GM21381 (cell line): ENCODE data around the gene BHLHE23.

Experiments
- ATAC-seq: cut with Tn5 transposase; IDR thresholded peaks from one replicate; pipeline ENCODE4 v1.9.1; 2021; ENCODE audit warnings: mild to moderate bottlenecking, moderate library complexity; ENCODE audit not compliant: unreplicated experiment

BHLHE23 gene

DNA sequence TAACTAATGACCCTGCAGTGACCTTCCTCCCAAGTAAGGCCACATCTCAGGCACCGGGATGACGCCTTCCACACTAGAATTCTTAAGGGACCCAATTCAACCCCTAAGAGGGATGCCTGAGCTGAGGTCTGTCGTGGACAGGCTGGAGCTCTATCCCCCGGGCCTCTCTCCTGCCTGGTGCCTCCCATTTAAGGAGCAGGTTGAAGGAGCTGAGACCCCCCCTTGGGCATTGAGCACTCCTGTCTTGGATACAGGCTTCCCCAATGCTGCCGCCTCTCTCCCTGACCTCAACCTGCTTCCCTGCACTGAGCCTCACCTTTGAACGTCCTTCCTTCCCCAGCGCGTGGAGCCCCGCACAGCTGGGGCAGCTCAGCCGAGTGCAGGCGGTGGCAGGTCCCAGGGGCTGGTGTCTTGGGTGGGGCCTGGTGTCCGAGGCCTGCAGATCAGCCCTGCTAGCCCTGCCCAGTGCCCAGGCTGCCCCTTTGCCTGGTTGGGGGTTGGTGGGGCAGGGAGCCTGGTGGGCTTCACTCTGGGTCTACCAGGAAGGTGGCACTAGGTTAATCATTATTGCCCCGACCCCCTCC, 19.9 kb upstream of the BHLHE23 start:
- no peak for ATAC-seq

DNA sequence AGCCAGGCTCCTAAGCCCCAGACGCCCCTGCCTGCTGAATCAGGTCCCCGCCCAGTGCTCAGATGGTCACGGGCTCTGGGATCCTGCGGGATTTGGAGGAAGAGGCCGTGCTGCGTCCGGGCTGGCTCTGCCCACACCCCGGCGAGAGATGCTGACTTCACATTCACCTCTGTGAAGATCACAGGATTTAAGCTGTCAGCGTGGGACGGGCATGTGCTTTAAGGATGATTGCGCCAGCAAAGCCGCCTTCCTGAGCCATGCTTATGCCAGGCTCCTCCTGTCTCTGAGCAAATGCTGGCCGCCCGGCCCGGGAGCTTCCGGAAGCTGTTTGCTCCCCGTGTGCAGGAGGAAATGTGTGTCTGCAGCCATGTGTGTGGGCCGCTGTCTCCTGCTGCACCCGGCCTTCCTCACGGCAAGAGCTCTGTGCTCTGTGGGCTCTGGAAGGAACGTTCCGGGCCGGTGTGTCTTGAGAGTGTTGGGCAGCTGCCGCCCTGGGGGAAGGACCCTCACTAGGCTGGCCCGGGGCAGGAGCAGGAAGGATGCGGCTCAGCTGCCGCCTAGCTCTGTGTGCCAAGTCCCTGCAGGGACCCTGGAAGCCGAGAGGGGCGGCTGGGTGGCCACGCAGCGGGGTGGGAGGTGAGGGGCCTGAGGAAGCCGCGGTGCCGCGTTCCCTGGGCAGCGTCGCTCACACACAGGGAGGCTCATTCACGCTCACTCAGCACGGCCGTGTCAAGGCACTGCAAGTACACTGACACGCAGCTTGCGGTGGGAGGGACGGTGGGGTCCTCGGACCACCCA, 19.0 kb upstream of the BHLHE23 start:
- ATAC-seq: no peak

DNA sequence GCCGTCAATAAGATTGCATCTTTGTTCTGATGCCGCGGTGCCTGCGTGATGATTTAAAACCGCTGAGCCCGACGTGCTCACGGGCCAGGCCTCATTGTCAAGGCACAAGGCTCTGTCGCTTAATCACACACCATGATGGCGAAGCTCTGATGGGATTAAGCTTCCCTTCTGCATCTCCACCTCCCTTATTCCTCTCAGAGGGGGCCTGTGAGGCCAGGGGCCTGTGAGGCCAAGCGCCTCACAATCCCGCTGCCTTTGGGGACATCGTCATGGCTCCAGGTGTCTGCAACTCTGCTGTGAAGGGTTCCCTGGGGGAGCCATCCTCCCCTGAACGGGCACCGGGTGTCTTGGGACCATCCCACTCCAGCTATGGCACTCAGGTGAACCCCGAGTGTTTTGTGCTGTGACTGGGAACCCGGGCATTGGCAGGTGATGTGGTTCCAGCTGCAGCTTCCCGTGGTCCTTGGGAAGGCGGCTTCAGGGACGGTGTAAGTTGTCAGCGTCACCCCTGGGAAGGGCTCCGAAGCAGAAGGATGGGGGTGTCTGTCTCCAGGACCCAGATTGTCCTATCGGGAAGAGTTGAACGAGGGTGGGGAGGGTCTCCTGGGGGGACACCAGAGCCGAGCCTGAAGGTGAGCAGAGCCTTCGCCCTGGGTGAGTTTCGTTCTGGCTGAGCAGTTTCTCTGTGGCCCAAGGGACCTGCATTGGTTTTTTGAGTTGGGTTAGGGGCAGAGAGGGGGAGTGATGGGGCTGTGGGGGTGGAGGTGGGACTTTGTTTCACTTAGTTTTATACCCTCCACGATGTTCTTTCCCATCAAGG, 18.0 kb upstream of the BHLHE23 start:
- no peak for ATAC-seq

DNA sequence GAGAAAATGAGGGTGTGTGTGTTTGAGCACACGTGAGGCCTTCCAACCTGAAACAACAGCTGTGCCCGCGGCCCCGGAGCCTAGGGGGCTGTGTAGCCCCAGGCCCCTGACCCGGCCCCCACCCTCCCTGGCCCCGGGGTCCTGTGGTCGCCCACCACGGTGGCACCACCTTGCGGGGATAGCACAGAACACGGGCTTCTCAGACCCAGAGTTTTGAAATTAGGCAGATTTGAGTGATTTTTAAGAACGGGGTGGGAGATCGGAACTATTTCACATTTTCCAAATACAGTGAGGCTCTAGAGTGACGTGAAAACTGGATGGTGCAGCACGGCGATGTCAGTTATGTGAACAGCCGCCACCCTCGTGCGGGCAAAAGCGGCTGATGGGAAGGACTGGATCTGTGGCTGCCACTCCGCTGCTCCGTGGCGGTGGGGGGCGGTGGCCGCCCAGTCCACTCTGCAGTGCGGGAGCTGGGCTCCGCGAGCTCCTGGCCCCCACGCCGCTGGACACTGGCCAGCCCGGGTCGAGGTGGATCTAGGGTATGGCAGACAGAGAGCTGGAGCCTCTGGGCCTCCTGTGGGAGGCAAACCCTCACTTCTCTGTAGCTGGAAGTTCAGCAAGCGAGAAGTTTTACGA, 17.3 kb upstream of the BHLHE23 start:
- ATAC-seq: no peak

DNA sequence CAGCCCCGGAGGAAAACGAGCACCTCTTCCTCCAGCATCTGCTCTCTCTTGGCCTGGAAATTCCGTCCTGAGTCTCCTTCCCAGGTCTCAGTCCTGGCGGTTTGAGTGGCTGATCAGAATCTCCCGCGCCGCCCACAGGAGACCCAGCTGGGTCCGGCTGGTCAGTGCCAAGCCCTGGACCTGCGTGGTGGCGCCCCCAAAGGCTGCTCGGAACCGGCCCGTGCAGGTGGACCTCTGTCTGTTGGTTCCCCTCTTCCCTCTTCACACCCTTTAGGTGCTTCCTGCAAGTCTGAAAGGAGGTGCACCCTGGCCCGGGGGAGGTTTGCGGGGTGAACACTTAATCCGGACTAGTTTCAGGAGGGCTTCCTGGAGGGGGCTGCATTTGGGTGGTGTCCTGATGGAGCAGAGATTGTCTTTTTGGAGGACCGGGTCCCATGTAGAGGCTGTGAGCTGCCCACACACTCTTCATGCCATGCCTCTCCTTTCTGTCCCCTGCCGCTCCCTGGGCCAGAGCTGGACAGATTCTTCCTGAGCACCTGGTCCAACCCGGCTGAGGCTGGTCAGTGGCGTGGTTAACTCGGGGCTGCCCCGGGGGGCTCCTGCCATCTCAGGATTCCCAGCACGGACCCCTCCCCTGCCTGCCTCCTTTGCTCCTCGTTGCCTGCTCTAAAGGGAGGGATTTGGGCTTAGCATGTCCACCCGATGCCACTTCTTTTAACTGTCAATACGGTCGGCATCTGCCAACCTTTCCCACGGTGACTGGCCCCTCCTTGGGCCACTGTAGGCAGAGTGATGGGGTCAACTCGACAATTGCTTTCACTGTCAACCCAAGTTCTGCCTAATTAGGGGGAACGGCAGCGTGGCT, 16.5 kb upstream of the BHLHE23 start:
- no peak for ATAC-seq

DNA sequence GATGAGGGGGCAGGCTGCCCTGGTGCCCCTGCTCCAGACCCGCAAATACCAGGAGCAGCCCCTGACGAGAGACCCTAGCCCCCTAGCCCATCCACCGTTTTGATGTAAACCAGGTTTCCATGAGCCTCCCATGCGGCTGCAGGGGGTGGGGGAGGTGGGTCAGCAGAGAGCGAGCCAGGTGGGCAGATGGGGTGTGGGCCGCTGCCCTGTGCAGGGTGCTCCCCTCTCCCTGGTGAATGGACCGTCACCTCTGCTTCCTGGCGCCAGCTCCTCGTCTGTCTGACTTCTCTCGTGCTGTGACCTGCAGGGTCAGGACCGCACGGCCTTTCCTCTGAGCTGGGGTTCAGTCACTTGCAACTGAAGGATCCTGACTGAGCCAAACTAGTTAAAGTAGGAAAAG, 15.7 kb upstream of the BHLHE23 start:
- ATAC-seq: no peak

DNA sequence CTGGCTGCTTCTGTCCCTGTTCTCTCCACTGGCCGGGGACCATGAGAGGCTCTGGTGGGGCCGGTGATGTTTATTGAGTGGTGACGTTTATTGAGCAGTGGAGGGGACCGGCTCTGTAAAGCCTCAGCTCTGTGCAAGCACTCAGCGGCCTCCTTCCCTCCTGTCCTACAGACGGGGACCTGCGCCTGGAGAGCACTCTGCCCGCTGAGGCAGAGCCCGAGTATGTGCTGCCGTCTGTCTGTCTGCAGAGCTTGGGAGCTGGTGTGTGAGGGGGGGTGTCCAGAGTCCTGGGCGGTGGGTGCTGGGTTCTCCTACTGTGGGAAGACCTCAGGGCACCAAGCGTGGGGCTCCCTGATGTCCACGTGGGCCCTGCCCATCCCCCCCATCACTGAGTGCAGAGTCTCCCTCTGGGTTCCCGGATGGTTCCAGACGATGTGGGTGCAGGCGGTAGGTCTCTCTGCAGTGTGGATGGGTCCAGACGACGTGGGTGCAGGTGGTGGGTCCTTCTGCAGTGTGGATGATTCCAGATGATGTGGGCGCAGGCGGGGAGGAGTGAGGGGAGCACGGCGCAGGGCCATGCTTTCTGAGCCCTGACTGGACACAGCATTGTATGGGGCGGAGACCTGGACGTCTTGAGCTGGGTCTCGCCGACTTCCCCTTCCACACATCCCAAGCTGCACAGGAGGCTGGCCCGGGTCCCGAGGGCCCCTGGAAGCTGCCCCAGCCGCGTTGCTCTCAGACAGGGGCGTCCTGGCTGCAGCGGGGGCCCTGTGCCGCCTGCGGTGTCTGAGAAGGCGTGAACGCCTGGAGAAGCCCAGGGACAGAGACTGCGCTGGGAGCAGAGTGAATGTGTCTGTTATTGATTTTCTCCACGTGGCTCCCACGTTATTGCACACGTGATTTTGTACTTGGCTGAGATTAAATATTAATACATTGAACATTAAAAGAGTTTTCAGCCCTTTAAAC, 14.9 kb upstream of the BHLHE23 start:
- no peak for ATAC-seq

DNA sequence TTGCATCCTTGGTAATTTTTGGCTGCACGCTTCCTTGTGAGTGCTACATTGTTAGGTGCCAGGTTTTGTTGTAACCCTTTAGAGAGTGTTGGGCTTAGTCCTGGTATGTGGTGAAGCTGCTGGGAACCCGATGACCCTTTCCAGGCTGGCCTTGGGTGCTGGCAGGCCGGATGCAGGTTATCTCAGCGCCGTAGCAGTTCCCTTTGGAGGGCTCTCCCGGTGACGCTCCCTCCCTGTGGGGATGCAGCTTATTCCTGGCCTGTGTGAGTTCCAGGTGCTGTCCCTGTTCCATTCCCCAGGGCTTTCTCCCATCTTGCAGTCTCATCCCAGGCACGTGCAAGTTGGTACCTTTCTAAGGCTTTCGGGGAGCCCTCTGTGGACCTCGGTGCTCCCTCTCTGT, 13.9 kb upstream of the BHLHE23 start:
- ATAC-seq: no peak

DNA sequence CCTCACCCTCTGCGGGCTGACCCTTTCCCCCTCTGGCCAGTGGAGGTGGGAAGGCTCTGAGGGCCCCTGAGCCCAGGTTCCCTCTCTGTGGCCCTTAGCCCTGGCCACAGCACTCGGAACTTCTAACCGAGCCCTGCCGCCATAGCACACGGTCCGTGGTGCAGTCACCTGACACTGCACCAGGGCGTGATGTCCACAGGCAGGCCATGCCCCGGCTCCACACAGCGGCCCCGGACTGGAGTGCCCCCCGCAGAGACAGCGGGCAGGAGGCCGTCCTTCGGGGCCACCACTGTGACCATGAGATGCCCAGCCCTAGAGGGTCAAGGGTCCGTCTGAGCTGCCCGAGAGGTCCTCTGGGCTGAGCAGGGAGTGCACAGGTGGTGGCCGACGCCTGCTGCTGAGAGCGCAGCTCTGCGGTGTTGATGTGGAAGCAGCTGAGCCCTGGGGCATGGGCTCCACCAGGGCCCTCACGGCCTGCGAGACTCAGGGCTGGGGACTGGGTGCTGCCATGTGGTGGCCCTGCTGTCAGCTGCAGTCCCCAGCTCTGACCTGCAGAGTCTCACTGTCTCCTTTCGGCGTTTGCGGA, 11.2 kb upstream of the BHLHE23 start:
- no peak for ATAC-seq

DNA sequence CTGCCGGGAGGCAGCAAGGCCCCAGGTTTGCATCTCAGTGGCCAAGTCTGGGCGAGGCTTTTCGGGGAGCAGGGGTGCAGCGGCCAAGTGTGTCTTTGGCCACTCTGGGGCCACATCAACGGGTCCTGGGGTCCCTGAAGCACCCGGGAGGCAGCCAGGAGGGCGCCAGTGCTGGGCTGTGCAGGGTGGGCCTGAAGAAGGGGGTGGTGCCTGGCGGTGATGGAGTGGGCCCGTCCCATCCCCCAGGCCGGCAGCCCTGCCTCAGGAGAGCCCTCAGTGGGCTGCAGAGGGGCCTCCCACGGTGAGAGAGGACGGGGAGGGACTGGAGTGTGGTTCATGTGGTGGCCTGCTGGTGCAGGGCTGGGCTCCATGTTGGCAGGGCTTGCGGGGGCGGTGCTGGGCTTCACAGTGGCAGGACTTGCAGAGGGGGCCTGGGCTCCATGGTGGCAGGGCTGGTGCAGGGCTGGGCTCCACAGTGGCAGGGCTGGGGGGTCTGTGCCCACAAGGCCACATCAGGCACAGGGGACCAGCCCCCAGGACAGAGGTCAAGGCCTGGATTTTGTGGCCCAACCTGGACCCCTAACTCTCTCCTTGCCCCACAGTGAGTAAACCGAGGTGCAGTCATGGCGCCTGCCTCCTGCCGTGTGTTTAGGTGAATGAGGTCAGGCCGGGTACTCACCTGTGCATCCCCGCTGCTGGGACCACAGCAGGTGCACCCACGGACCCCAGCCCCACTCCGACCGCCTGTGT, 10.5 kb upstream of the BHLHE23 start:
- no peak for ATAC-seq

DNA sequence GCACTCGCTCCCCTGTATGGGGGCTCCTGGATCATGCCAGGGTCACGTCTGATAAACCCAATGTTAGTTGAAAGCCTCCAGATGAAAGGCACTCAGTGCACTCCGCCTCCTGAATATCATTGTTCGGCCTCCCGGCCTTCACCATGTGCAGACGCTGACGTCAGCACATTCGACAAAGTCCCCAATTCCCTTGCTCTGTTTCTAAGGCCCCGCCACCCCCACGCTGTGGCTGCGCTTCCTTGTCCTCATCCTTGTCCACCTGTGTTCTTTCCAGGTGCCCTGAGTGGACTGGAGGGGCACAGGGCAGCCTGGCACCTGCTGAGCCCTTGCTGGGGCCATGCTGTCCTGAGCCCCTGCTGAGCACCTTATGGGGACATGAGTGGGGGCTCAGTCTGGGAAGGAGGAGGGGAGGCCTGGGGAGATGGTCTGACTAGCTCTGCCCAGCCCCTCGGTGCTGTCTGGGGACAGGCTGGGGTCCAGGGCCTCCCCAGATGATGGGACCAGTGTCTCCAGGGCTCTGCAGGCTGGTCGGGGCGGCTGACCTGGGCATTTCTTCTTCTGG, 9.8 kb upstream of the BHLHE23 start:
- no peak for ATAC-seq

DNA sequence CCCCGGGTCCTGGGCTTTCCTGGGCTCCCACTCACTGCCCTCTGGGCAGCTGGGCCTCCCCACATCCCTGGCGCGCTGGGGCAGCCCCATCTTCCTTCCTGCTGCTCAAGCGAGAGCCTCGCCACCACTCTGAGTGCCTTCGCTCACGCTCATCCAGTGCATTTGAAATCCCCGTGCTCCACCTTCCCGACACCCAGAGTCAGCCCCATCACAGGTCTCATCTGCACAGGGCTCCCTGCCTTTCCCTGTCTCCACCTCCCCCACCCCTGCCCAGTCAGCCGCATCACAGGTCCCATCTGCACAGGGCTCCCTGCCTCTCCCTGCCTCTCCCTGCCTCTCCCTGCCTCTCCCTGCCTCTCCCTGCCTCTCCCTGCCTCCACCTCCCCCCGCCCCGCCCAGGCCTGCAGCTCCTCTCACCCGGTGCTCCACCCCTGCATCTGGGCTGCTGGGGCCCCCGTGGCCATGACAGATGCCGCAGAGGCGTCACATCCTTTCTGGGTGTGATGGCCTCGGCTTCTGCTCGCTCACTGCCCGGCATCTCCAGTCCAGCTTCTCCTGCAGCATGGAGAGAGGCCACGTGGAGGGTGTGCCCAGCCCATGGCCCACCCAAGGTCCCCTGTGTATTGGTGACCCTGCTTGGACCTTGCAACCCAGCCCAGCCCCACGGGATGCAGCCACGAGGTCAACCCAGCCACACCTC, 9.0 kb upstream of the BHLHE23 start:
- no peak for ATAC-seq

DNA sequence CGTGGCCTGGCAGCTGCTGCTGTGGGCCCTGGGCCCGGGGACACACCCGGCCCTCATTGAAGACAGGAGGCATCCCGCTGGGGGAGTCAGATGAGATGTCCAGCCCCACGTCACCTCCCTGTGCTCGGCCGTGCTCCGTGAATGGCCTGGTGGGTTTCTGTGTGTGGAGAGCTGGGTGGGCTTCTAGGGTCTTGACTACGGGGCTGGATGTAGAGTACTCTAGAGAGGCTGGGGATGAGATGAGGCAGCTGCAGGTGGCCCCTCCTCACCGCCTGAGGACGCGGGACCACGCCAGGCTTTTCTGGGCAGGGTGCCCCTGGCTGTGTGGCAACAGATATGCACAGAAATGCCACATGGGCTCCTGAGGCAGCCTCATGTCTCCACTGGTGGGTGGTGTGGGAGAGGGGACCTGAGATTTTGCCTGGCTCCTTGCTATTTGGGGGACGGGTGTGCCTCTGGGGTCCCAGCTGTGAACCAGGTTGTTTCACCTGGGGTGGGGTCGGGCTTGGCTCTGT, 8.4 kb upstream of the BHLHE23 start:
- no peak for ATAC-seq

DNA sequence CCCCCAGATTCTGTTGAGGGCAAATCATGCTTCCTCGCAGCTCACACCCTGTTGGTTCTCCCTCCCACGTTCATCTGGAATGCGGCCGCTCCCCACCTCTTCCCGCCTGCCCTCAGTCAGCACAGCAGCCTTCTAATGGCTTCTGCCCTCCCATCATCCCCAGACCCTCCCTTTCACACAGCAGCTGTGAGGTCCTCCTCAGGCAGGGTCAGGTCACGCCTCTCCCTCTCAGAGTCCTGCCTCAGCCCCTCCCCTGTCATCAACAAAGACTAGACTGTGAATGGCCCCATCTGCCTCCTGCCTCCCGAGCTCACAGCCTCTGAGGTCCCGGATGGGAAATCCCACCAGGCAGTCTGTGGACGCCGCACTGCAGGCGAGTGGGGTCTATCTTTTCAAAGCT, 7.9 kb upstream of the BHLHE23 start:
- ATAC-seq: no peak

DNA sequence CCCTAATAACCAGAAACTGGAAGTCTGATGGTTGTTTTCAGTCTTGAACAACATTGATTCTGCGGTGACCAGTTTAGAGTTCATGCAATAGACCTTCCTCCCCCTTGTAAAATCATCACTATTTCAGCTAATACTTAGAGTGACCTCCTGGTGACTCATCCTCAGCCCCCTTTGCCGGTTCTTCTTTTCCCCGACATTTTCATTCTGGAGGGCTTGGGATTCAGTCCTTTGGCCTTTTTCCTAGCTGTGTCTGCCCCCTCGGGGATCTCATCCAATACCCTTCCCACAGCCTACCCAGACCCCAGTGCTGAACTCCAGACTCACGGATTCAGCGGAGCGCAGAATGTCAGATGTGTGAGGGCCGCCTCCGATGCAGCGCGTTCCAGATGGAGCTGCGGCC, 7.5 kb upstream of the BHLHE23 start:
- no peak for ATAC-seq

DNA sequence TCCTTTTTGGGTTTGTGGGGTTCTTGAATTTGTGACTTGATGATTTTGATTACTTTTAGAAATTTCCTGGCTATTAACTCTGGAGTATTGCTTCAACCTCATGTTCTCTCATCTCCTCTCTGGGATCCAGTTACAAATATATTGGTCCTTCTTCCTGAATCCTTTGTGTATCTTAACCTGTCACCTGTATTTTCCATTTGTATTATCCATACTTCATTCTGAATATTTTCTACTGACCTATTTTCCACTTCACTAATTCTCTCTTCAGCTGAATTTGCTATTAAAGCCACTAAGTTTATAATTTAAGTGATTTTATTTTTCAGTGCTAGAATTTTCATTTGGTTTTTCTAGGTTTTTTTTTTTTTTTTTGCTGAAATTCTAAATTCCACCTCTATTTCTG, 6.4 kb upstream of the BHLHE23 start:
- ATAC-seq: no peak

DNA sequence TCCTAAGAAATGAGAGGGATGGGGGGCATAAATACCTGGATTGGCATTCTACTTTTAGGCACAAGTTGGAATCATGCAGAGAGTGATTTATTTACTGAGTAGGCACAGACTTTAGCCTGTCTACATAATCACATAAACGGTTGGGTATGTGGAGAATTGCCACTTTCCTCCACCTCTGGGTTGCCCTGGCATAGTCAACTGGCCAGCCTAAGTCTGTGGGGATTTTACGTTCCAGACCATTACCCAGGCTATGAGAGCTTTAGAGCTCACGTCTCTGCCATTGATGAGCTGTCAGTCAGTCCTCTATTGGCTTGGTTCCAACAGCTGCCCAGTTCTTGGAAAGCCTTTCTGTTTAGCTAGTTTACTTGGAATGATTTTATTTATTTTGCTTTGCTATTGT, 5.0 kb upstream of the BHLHE23 start:
- ATAC-seq: no peak
